Stimulated activated CD4-positive, alpha-beta T cell treated with anti-CD3 and anti-CD28 coated beads, Interleukin-4, amount 100 ng/mL, for 48 hours (primary cell): ENCODE measurements around the gene RNF19B.
"Not testable (repeated sequence)": the region's sequence is repeated elsewhere in the genome, so short reads cannot be mapped to it uniquely, and the experiment has no call there.

Experiments
- DNase-seq, 2 donors: peaks; one replicate each; pipeline ENCODE4 v3.0.0-alpha.2; 2020; ENCODE audit warnings: low read depth in 2 of 2

RNF19B gene

GRCh38 chr1:32931760-32932159 lies 32.8 kb downstream of the RNF19B start:
- no peak for DNase-seq

DNA sequence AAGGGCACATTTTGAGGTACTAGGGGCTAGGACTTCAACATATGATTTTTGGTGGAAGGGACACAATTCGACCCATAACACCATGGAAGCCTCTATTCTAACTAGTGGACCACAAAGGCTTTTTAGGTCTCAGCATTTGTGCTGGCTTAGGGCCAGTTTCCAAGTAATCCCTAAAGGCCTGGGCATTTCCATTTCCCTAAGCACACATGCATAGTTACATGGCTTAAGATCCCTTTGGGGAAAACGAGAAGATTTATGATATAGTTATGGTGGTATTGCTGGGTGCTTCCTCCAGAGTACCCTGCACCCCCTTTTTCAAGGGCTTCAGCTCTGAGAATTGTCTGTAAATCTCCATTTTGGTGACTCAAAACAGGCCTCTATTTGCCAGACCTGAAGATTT lies 35.2 kb downstream of the RNF19B start:
- no peak for DNase-seq

DNA sequence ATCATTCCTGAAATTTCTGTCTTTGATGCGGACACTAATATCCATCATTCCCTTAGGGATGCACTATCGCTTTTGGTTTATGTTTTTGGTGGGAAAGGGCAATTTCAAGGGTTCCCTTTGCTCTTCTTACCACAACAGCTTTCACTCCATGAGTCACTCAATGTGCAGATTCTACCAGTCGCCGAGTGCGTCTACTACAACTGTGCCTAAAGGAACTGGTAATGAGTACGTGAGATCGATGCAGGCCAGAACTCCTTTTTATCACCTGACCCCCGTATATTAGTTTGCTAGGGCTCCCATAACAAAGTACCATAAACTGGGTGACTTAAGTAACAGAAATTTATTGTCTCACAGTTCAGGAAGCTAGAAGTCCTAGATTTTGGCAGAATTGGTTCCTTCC lies 35.9 kb downstream of the RNF19B start:
- no peak for DNase-seq

DNA sequence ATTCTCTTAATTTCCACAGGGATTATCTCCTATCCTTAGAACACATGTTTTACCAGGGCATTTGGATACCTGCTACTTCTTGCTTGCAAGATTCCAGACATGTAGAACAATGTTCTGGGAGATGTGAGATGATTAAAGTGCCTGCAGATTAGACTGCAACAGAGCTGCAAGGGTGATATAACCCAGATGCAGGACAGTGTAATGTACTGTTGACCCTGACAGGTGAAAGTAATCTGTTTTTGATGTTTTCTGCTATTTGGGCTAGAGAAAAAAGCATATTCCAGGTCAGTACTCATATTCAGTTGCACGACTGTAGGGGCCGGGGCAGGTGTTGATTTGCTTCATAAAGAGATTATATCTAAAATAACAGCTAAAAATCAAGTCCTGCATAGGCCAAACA lies 36.3 kb downstream of the RNF19B start:
- no peak for DNase-seq

- DNase-seq: no peak
Observed at GRCh38 chr1:32927441-32927840, 37.2 kb downstream of the RNF19B start.

DNA sequence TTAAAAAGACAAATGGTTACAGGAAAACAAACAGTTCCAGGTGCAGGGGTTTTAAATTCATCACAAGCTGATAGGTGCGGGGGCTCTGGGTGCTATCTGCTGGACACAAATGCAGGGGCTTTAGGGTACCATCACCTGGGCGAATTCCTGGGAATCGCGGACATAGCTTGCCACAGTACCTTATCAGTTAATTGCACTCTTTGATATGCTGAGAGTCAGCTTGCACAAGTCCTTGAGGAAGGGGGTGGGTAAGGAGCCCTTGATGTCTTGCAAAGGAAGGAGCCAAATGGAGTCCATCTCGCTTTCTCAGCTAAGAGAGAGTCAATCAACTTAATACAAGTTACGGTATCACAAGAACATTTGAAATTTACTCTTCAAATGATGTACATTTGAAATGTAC lies 38.0 kb downstream of the RNF19B start:
- DNase-seq: no peak

- no peak for DNase-seq
Observed at GRCh38 chr1:32925403-32926162, 39.0 kb downstream of the RNF19B start.

DNA sequence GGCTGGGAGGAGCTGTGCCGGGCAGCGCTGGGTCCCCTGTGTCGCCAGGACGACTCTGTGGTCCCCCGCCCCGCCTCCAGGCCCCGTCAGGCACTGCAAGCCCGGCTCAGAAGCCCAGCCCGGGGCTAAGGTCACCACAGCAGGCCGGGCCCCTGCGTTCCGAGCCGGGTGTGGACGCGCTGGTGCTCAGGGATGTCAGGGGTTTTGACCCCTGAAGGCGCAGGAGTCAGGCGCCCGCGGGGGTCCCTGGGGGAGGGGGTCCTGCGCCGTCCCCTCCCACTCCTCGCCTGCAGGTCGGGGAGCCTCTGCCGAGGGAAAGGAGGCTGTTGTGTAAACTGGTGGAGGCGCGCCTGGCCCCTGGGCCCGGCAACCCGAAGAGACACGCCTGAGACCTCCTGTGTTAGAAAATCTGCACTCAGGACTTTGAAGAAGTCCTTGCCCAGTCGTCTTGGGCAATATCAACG lies 39.7 kb downstream of the RNF19B start:
- DNase-seq: no peak

DNA sequence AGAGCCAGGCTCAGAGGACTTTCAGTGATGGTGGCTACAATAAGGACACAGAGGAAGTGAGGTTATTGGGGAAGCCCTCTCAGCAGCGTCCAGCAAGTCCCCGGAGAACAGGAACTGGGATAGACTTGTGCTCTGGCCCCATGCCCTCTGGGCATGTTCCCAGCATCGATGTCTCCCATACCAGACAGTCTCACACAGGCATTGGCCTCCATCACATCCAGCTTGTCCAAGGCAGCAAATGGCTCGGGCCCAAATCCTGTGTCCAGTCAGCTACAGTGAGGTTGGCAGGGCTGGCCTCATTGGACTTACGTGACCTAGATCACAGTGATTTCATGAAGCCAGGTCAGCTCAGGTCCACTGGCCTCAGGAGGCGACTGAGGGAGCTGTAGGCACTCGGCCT lies 43.8 kb downstream of the RNF19B start:
- DNase-seq: no peak

DNA sequence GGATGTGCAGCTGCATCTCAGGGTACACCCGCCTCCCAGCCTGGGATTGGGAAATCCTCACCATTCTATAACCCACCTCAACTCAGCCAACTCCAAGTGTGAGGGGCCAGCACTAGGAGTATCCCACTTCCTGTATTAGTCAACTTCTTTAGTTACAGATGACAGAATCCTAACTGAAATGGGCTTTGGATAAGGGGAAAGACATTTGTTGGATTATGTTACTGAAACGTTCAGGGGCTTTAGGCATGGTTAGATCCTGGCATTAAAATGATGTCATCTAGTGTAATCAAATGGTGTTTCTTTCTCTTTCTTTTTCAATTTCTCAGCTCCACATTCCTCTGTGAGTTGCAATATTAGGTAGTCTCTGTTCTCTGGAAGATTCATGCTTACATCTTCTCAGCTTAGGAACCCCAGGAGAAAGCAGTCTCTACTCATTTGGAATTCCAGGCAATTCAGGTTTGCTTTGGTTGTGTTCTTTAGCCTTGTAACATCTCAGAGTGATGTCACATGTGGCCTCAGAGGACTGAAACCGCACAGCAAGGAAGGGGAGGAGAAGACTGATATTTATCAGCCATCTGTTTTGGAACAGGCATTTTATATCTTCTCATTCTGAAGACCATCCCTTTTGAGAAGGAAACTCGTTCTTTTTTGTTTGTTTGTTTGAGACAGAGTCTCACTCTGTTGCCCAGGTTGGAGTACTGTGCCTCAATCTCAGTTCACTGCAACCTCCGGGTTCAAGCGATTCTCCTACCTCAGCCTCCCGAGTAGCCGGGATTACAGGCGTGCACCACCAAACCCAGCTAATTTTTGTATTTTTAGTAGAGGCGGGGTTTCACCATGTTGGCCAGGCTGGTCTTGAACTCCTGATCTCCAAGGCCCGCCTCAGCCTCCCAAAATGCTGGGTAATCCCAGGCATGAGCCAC lies 44.5 kb downstream of the RNF19B start:
- no peak for DNase-seq

- DNase-seq: no peak
Observed at GRCh38 chr1:32918179-32918578, 46.4 kb downstream of the RNF19B start.

GRCh38 chr1:32917521-32917920 lies 47.1 kb downstream of the RNF19B start:
- no peak for DNase-seq

- DNase-seq: no peak
Observed at GRCh38 chr1:32915766-32916706, 48.6 kb downstream of the RNF19B start.

GRCh38 chr1:32910319-32910718 lies 54.3 kb downstream of the RNF19B start:
- no peak for DNase-seq

DNA sequence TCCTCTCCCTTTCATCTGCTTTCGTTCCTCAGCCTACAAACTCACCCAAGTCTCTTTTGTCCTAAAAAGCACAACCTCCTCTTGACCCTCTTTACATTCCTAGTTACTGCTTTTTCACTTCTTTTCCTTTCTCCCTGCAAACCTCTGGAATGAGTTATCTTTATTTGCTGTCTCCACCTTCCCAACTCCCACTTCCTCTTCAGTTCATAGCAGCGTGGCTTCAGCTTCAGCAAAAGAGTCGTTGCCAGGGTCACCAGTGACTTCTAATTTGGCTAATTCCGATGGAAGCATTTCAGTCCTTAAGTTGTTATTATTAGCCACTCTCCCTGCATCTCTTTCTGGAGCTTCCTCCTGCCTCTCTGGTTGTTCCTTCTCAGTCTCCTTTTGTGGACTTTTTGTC lies 57.2 kb downstream of the RNF19B start:
- no peak for DNase-seq

GRCh38 chr1:32906654-32907053 lies 58.0 kb downstream of the RNF19B start:
- no peak for DNase-seq

DNA sequence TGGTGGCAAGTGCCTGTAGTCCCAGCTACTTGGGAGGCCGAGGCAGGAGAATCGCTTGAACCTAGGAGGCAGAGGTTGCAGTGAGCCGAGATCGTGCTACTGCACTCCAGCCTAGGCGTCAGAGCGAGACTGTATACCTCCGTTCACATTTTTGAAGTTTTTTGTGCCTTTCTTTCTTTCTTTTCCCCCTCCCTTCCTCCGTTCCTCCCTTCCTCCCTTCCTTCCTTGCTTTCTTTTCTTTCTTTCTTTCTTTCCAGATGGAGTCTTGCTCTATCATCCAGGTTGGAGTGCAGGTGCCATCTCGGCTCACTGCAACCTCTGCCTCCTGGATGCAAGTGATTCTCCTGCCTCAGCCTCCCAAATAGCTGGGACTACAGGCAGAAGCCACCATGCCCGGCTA lies 59.0 kb downstream of the RNF19B start:
- not testable (repeated sequence) for DNase-seq

DNA sequence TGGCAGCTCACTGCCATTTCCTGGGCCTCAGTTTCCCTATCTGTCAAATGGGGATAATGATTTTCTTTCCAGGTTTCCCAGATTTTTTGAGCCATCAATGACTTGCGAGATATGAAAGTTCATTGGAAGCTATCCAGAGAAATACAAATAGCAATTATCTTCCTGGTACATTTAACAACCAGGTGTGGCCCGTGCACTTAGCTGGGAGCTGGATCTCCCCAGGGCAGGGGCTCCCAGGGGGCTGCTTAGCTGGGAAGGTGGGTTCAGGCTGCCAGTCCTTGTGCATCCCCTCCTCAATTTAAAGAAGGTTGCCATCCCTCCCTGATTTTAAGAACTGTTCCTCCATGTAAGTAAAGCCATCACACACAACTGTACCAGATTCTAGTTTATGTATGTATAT lies 59.8 kb downstream of the RNF19B start:
- no peak for DNase-seq

GRCh38 chr1:32903991-32904785 lies 60.4 kb downstream of the RNF19B start:
- no peak for DNase-seq

DNA sequence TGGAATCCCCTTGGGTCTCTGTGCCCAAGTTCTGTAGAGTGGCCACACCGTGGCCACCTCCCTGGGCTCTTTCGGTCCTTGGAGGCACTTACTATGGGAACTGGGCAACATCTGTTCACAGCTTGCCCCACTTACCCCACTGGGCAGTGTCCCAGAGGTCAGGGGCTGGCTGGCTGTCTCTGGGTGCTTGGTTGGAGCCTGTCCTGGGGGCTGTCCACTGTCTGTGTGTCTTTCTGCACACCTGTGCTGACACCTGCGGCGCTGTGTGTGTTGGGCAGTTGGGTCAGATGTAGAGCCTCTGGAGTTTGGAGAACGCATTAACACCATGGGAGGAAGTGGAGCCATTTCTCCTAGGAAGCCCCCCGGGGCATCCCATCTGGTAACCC lies 62.1 kb downstream of the RNF19B start:
- no peak for DNase-seq
